Common myeloid progenitor, CD34-positive (primary cell): Measurements from ENCODE around the gene TMEM109.

Source experiments
- CTCF ChIA-PET: fragments of 350-600 bp; sonication (Branson Sonifier 250); formaldehyde crosslinking; loops from one replicate; lab custom pipeline; 2021; ENCODE audit warnings: antibody characterized with exemption; lab: Charles Lee
- POLR2A ChIA-PET: fragments of 350-600 bp; sonication (Branson Sonifier 250); formaldehyde crosslinking; loops from one replicate; lab custom pipeline; 2021; ENCODE audit warnings: antibody characterized with exemption; lab: Charles Lee
- DNase-seq, 3 donors: peaks; one replicate each; pipeline versions ENCODE4 v3.0.0 to v3.0.0-alpha.2; 2013
- H3K27ac ChIP-seq, 2 experiments: 1 replicate in 1 of 2; 2 replicates in 1 of 2; pipeline ENCODE4 v1.7.0; 2013; ENCODE audit warnings: inconsistent platforms in 2 of 2, low read length in 2 of 2, mild to moderate bottlenecking in 2 of 2, low read depth in 1 of 2, moderate library complexity in 1 of 2; ENCODE audit not compliant: severe bottlenecking in 2 of 2, insufficient read depth in 1 of 2, poor library complexity in 1 of 2
- H3K27me3 ChIP-seq, 5 experiments: replicated peaks in 2 of 5; 1 replicate in 3 of 5; 2 replicates in 2 of 5; pipeline versions ENCODE4 v1.6.1 to v1.7.0; 2013; ENCODE audit warnings: low read length in 4 of 5, mild to moderate bottlenecking in 2 of 5, moderate library complexity in 2 of 5, inconsistent platforms in 1 of 5; ENCODE audit not compliant: insufficient read depth in 5 of 5, control insufficient read depth in 4 of 5
- H3K36me3 ChIP-seq, 4 experiments: 1 replicate in 2 of 4; 2 replicates in 2 of 4; pipeline versions ENCODE4 v1.6.1 to v1.7.0; 2013; ENCODE audit warnings: low read length in 3 of 4, control low read depth in 1 of 4, mild to moderate bottlenecking in 1 of 4; ENCODE audit not compliant: control insufficient read depth in 4 of 4, insufficient read depth in 4 of 4
- H3K4me1 ChIP-seq, 4 experiments: 1 replicate in 3 of 4; 2 replicates in 1 of 4; pipeline versions ENCODE4 v1.6.1 to v1.7.1; 2013; ENCODE audit warnings: low read length in 3 of 4, mild to moderate bottlenecking in 3 of 4, control low read depth in 1 of 4, inconsistent platforms in 1 of 4, moderate library complexity in 1 of 4; ENCODE audit not compliant: control insufficient read depth in 4 of 4, insufficient read depth in 4 of 4; ENCODE audit errors: control extremely low read depth in 1 of 4
- H3K4me3 ChIP-seq, 7 experiments: 1 replicate in 4 of 7; 2 replicates in 3 of 7; pipeline versions ENCODE4 v1.5.1 to v1.7.0; 2013; ENCODE audit warnings: mild to moderate bottlenecking in 7 of 7, low read length in 6 of 7, moderate library complexity in 6 of 7, inconsistent platforms in 2 of 7, low read depth in 2 of 7, control low read depth in 1 of 7; ENCODE audit not compliant: insufficient read depth in 4 of 7, control insufficient read depth in 1 of 7; ENCODE audit errors: extremely low read depth in 1 of 7
- H3K9me3 ChIP-seq, 5 experiments: 1 replicate in 4 of 5; 2 replicates in 1 of 5; pipeline versions ENCODE4 v1.6.1 to v1.7.1; 2013; ENCODE audit warnings: low read length in 4 of 5, mild to moderate bottlenecking in 2 of 5, inconsistent platforms in 1 of 5, low read depth in 1 of 5, moderate library complexity in 1 of 5; ENCODE audit not compliant: control insufficient read depth in 4 of 5, insufficient read depth in 2 of 5; ENCODE audit errors: control extremely low read depth in 1 of 5
- WGBS: methylation state at CpG from one replicate; pipeline ENCODE4 v1.1.5; 2013; ENCODE audit not compliant: insufficient coverage; 5-methylcytosine and 5-hydroxymethylcytosine counted together

The TMEM109 gene

GRCh38 chr11:60910711-60911380 lies 3.1 kb upstream of the TMEM109 start:
- CTCF ChIA-PET = interaction anchor here (0.7 kb wide), 1 partner anchor 12 kb away, joined by 4 read pairs; no protein-coding TSS in a partner anchor
- POLR2A ChIA-PET = no interaction called here

GRCh38 chr11:60912223-60912850 lies 1.6 kb upstream of the TMEM109 start:
- no peak for DNase-seq
- Histone ChIP-seq H3K4me3 (no peak overlapping the region), H3K4me1 (peaks cover 21 to 41% (median 36%) of the 10 kb centered on the region in 4 experiments), H3K27me3 (no peaks in the 10 kb centered on the region), H3K9me3 (no peaks in the 10 kb centered on the region), H3K27ac (no peak overlapping the region), H3K36me3 (peaks cover 0 to 6% (median 5%) of the 10 kb centered on the region in 4 experiments)
- 92% methylated on average over 12 of the region's 12 CpGs for WGBS
- ChIA-PET CTCF (interaction anchor here (0.8 to 2.0 kb wide), 2 partner anchors 10 to 13 kb away, joined by 3 to 9 read pairs; no protein-coding TSS in a partner anchor), POLR2A (no interaction called here)

More at GRCh38 chr11:60910711-60911380, 3.1 kb upstream of the TMEM109 start:
- no peaks in the 10 kb centered on the region for H3K36me3 ChIP-seq
- peaks cover 17 to 46% (median 36%) of the 10 kb centered on the region in 4 experiments for H3K4me1 ChIP-seq
- no peak overlapping the region for H3K27ac ChIP-seq
- DNase-seq = no peak
- H3K9me3 ChIP-seq = no peaks in the 10 kb centered on the region
- WGBS = 63% methylated on average over 5 of the region's 5 CpGs
- no peaks in the 10 kb centered on the region for H3K27me3 ChIP-seq
- no peak overlapping the region for H3K4me3 ChIP-seq

- H3K27ac ChIP-seq = peak overlapping the region in 1 of 2 experiments; percentile 92
- no peak for DNase-seq
- CTCF ChIA-PET = interaction anchor here (0.8 to 2.3 kb wide), 5 partner anchors 8 to 37 kb away, joined by 3 to 13 read pairs (median 8); no protein-coding TSS in a partner anchor
These were observed 968 bp upstream of the TMEM109 start for GRCh38 chr11:60912851-60913528.

GRCh38 chr11:60914633-60915247 lies 782 bp downstream of the TMEM109 start:
- DNase-seq = peak in 1 of 3 donors; percentile 44
- CTCF ChIA-PET = interaction anchor here (0.8 to 2.3 kb wide), 9 partner anchors 8 to 215 kb away, joined by 3 to 13 read pairs (median 3); partner anchors contain the start of gene PRPF19
- Histone ChIP-seq H3K9me3 (no peaks in the 10 kb centered on the region), H3K27ac (peak overlapping the region in 1 of 2 experiments; percentile 92), H3K4me3 (peak overlapping the region; percentile 50 to 98 (median 92)), H3K27me3 (no peaks in the 10 kb centered on the region), H3K36me3 (peaks cover 2 to 13% (median 10%) of the 10 kb centered on the region in 4 experiments), H3K4me1 (peaks cover 23 to 53% (median 46%) of the 10 kb centered on the region in 4 experiments)
- POLR2A ChIA-PET = interaction anchor here (1.1 kb wide), 1 partner anchor 9 kb away, joined by 3 read pairs; the partner anchor contains the start of gene TMEM132A
- under 1% methylated on average over 19 of the region's 31 CpGs for WGBS

More at GRCh38 chr11:60912851-60913528, 968 bp upstream of the TMEM109 start:
- POLR2A ChIA-PET = interaction anchor here (1.1 kb wide), 1 partner anchor 11 kb away, joined by 3 read pairs; the partner anchor contains the start of gene TMEM132A
- 92% methylated on average over 22 of the region's 22 CpGs for WGBS
- Histone ChIP-seq H3K4me1 (peaks cover 21 to 41% (median 35%) of the 10 kb centered on the region in 4 experiments), H3K9me3 (no peaks in the 10 kb centered on the region), H3K36me3 (peaks cover 0 to 9% (median 5%) of the 10 kb centered on the region in 4 experiments), H3K4me3 (peak overlapping the region in 5 of 7 experiments; percentile 80 to 98 (median 92)), H3K27me3 (no peaks in the 10 kb centered on the region)

GRCh38 chr11:60915248-60915914 lies 1.4 kb downstream of the TMEM109 start:
- Histone ChIP-seq H3K27ac (no peak overlapping the region), H3K4me1 (peaks cover 23 to 53% (median 46%) of the 10 kb centered on the region in 4 experiments), H3K36me3 (peaks cover 5 to 19% (median 16%) of the 10 kb centered on the region in 4 experiments), H3K9me3 (no peaks in the 10 kb centered on the region), H3K4me3 (peak overlapping the region in 6 of 7 experiments; percentile 80 to 98 (median 92)), H3K27me3 (no peaks in the 10 kb centered on the region)
- ChIA-PET POLR2A (interaction anchor here (1.1 kb wide), 1 partner anchor 9 kb away, joined by 3 read pairs; the partner anchor contains the start of gene TMEM132A), CTCF (interaction anchor here (0.8 to 2.3 kb wide), 16 partner anchors 8 to 214 kb away, joined by 3 to 13 read pairs (median 4); partner anchors contain the start of gene PRPF19)
- 8% methylated on average over 14 of the region's 17 CpGs for WGBS
- peak; percentile 72 to 89 (median 85) for DNase-seq
